Measurements from ENCODE around the gene PXN.

DNA sequence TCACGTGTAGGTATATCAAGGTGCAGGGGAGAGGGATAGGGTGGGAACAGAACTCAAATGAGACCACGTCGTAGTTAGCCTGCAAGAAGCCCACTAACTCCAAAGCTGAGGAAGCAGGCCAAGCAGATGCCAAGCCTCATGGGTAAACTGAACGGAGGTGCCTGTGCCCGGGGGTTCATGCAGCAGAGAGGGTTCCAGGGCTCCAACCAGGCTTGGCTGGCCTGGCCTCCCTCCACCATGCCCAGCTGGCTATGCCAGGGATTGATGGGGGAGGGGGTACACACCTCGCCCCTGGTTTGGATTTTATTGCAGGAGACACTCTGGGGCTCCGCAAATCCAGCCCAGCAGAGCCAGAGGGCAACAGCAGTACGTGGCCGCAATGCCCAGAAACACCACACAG, 27.3 kb downstream of the PXN start:
- TF ChIP-seq POLR2A (IDR thresholded peaks at IDR 0.05; ENCODE audit: low read depth, low read length) (no peak), TAF1 (IDR thresholded peaks at IDR 0.05; ENCODE audit: borderline replicate concordance, low read depth, low read length) (no peak)
